OCI-LY3 (cell line): ENCODE results near the gene MT1A.

ENCODE experiments used
- H2AFZ ChIP-seq: fragments of 200-600, 300-600 bp; shearing (Covaris generic); 2 replicates; pipeline ENCODE4 v1.6.0; 2014; ENCODE audit warnings: antibody characterized with exemption, low read depth, low read length
- H3K27ac ChIP-seq: fragments of 200-600, 300-600 bp; sonication (generic); 2 replicates; pipeline ENCODE4 v1.5.1; 2014; ENCODE audit warnings: mild to moderate bottlenecking, low read length, moderate library complexity, mixed read lengths
- H3K27me3 ChIP-seq: fragments of 200-600, 300-600 bp; sonication (generic); 2 replicates; pipeline ENCODE4 v1.6.1; 2014; ENCODE audit warnings: low read depth, low read length, mixed read lengths
- H3K36me3 ChIP-seq: fragments of 200-600, 300-600 bp; sonication (generic); replicated peaks from 2 replicates; pipeline ENCODE3; 2014; ENCODE audit warnings: low read depth, low read length, mixed read lengths
- H3K4me1 ChIP-seq: fragments of 300-600, 200-600 bp; sonication (generic); 2 replicates; pipeline ENCODE4 v1.6.1; 2014; ENCODE audit warnings: low read length, mixed read lengths
- H3K4me2 ChIP-seq: fragments of 200-600, 300-600 bp; sonication (generic); 2 replicates; pipeline ENCODE4 v1.6.1; 2014; ENCODE audit warnings: low read length, mixed read lengths
- H3K4me3 ChIP-seq: fragments of 300-600, 200-600 bp; sonication (generic); 2 replicates; pipeline ENCODE4 v1.5.1; 2014; ENCODE audit warnings: antibody characterized with exemption, mild to moderate bottlenecking, low read length, moderate library complexity
- H3K79me2 ChIP-seq: fragments of 300-600, 200-600 bp; shearing (Covaris generic); 2 replicates; pipeline ENCODE4 v1.6.1; 2014; ENCODE audit warnings: mild to moderate bottlenecking, low read length, mixed read lengths
- H3K9ac ChIP-seq: fragments of 300-600, 200-600 bp; shearing (Covaris generic); 2 replicates; pipeline ENCODE4 v1.6.0; 2014; ENCODE audit warnings: mild to moderate bottlenecking, low read length, moderate library complexity
- H3K9me3 ChIP-seq: fragments of 200-600, 300-600 bp; shearing (Covaris generic); 2 replicates; pipeline ENCODE4 v1.6.1; 2014; ENCODE audit warnings: low read length, mixed read lengths; ENCODE audit not compliant: insufficient read depth
- H4K20me1 ChIP-seq: fragments of 200-600, 300-600 bp; sonication (generic); 2 replicates; pipeline ENCODE4 v1.6.1; 2016; ENCODE audit warnings: low read length, mixed read lengths; ENCODE audit not compliant: insufficient read depth
- EZH2phosphoT487 ChIP-seq: fragments of 200-600 bp; shearing (Covaris generic); IDR thresholded peaks from 2 replicates; pipeline ENCODE4 v1.6.1; 2018; ENCODE audit warnings: antibody characterized with exemption, mixed run types, low read depth
- TF ChIP-seq, protein P1 (sequence below): fragments of 200-600, 300-600 bp; sonication (generic); IDR thresholded peaks from 2 replicates; pipeline ENCODE4 v1.5.1; 2014; ENCODE audit warnings: antibody characterized with exemption, low read length, low read depth

Gene MT1A

DNA sequence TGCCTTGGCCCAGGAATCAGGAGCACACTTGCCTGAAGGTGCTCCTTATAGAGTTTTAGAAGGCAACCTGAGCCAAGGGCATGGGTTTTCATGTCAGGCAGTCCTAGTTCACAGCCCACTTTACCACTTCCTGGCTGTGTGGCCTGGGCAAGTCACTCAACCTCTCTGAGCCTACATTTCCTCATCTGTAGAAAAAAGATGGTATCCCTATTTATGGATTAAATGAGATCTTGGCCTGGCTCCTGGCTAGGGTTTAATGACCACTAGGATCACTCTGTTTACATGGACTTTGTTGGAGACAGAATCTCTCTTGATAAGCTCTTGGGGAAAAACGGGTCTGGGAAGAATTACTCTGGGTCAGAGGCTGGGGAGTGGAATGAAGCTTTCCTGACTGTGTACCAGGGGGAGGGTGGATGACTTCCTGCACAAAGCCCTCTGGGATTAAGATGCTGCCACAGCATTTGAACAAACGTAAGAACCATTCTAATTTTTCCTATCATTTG is 27.8 kb upstream of the MT1A start:
- H3K27ac ChIP-seq = peak overlapping the region; percentile 37

DNA sequence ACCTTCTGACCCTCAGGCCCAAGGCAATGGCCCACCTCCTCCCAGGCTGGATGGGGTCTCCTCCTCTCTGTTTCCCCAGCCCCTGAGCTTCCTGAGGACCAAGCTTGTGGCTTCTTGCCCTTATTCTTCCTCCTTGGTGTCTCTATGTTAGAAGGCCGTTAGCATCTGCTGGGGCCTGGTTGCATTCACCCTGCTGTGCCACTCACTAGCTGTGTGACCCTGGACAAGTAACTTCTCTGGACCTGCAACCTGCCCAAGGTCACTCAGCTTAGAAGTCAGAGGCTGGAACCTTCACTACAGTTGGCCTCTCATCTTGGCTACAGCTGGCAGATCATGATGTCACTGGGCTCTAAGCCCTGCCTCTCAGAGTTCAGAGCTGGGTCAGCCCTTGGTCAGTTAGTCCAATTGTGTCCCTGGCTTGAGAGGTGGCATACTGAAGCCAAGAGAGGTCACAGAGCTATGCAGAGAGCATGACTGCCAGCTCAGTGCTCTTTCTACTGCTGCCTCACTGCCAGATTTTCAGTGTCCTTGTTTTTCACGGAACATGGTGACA is 27.1 kb upstream of the MT1A start:
- no peaks in the 10 kb centered on the region for H3K36me3 ChIP-seq
- TF ChIP-seq EZH2phosphoT487 = no peak
- TF ChIP-seq, protein P1, sequence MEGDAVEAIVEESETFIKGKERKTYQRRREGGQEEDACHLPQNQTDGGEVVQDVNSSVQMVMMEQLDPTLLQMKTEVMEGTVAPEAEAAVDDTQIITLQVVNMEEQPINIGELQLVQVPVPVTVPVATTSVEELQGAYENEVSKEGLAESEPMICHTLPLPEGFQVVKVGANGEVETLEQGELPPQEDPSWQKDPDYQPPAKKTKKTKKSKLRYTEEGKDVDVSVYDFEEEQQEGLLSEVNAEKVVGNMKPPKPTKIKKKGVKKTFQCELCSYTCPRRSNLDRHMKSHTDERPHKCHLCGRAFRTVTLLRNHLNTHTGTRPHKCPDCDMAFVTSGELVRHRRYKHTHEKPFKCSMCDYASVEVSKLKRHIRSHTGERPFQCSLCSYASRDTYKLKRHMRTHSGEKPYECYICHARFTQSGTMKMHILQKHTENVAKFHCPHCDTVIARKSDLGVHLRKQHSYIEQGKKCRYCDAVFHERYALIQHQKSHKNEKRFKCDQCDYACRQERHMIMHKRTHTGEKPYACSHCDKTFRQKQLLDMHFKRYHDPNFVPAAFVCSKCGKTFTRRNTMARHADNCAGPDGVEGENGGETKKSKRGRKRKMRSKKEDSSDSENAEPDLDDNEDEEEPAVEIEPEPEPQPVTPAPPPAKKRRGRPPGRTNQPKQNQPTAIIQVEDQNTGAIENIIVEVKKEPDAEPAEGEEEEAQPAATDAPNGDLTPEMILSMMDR = no peak
- H3K4me3 ChIP-seq = no peak overlapping the region
- H3K27ac ChIP-seq = no peak overlapping the region
- no peaks in the 10 kb centered on the region for H4K20me1 ChIP-seq
- H3K4me2 ChIP-seq = no peak overlapping the region
- no peaks in the 10 kb centered on the region for H3K79me2 ChIP-seq
- peaks cover 35% of the 10 kb centered on the region for H3K4me1 ChIP-seq
- H3K9me3 ChIP-seq = no peaks in the 10 kb centered on the region
- H2AFZ ChIP-seq = no peak overlapping the region
- no peaks in the 10 kb centered on the region for H3K27me3 ChIP-seq
- no peak overlapping the region for H3K9ac ChIP-seq

More for the DNA sequence above, 27.8 kb upstream of the MT1A start:
- no peaks in the 10 kb centered on the region for H3K79me2 ChIP-seq
- no peaks in the 10 kb centered on the region for H3K36me3 ChIP-seq
- H3K27me3 ChIP-seq = no peaks in the 10 kb centered on the region
- no peaks in the 10 kb centered on the region for H4K20me1 ChIP-seq
- H3K9me3 ChIP-seq = no peaks in the 10 kb centered on the region
- peak overlapping the region; percentile 79; the same call in 1 of the 2 replicates for H3K9ac ChIP-seq
- peak overlapping the region; percentile 89; the same call in 1 of the 2 replicates for H3K4me3 ChIP-seq
- peak overlapping the region; percentile 100 for H3K4me2 ChIP-seq
- peaks cover 35% of the 10 kb centered on the region for H3K4me1 ChIP-seq
- H2AFZ ChIP-seq = no peak overlapping the region
- TF ChIP-seq EZH2phosphoT487 = no peak
- TF ChIP-seq, protein P1 = no peak

DNA sequence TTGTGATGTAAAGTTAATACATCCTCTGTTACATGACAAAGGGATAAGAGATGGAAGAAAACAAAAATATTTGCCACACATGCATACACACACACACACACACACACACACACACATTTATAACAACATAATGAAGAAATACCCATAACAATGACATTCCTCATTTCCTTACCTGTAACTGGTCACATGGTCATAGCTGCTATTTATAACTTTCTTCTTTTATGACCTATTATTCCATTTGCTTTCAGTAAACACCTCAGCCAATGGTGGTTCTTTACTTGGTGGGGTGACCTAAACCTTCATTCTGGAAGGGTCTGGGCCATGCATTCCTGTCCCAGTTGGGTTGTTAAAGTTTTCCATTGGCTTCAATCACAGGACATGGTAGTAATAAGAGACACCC is 24.8 kb upstream of the MT1A start:
- peaks cover 29% of the 10 kb centered on the region for H3K4me1 ChIP-seq

DNA sequence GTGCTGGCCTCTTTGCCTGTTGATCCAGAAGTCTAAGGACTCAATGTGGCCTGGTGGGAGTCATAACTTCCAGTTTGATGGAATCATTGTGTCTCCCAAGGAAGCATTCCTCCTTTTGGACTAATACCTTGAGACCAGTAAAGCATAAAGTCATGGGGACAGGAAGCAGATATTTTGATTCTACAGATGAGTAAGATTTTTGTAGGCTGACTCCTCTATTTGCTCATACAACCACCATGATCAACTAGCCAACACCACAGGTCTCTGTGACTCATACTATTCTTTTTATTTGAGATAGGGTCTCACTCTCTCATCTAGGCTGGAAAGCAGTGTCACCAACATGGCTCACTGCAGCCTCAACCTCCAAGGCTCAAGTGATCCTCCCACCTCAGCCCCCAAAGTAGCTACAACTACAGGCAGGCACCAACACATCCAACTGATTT is 23.9 kb upstream of the MT1A start:
- Histone ChIP-seq H4K20me1 (no peaks in the 10 kb centered on the region), H3K4me3 (no peak overlapping the region), H3K9ac (no peak overlapping the region), H3K36me3 (no peaks in the 10 kb centered on the region), H3K4me2 (no peak overlapping the region), H2AFZ (no peak overlapping the region), H3K27me3 (0 out of 2 replicates have a peak, but pooled peaks cover 9% of the 10 kb centered on the region), H3K4me1 (peaks cover 27% of the 10 kb centered on the region), H3K27ac (no peak overlapping the region), H3K9me3 (no peaks in the 10 kb centered on the region), H3K79me2 (no peaks in the 10 kb centered on the region)
- TF ChIP-seq, protein P1 = no peak
- no peak for TF ChIP-seq EZH2phosphoT487

More for the DNA sequence above, 24.8 kb upstream of the MT1A start:
- no peak overlapping the region for H3K9ac ChIP-seq
- no peaks in the 10 kb centered on the region for H3K79me2 ChIP-seq
- H3K9me3 ChIP-seq = no peaks in the 10 kb centered on the region
- no peaks in the 10 kb centered on the region for H4K20me1 ChIP-seq
- H2AFZ ChIP-seq = no peak overlapping the region
- TF ChIP-seq, protein P1 = no peak
- TF ChIP-seq EZH2phosphoT487 = no peak
- H3K4me2 ChIP-seq = no peak overlapping the region
- no peaks in the 10 kb centered on the region for H3K36me3 ChIP-seq
- H3K27me3 ChIP-seq = 0 out of 2 replicates have a peak, but pooled peaks cover 7% of the 10 kb centered on the region
- no peak overlapping the region for H3K27ac ChIP-seq
- H3K4me3 ChIP-seq = no peak overlapping the region
